Mesenchymal stem cell (in vitro differentiated cells and primary cell): Measurements from ENCODE around the gene CLEC12A.
A peak's percentile ranks its signal among the peaks of the same experiment; 100 is the strongest.

Source experiments
- DNase-seq: peaks from one replicate; pipeline ENCODE4 v3.0.0-alpha.2; 2013
- H2AFZ ChIP-seq: one replicate; pipeline ENCODE4 v1.6.1; 2013; ENCODE audit warnings: low read depth, mild to moderate bottlenecking, control low read depth, inconsistent platforms, low read length, moderate library complexity
- H2AK5ac ChIP-seq: 2 replicates; pipeline ENCODE4 v1.6.1; 2013; ENCODE audit warnings: low read length, moderate library complexity, mild to moderate bottlenecking, inconsistent platforms; ENCODE audit not compliant: severe bottlenecking
- H2BK120ac ChIP-seq: one replicate; pipeline ENCODE4 v1.6.1; 2013; ENCODE audit warnings: low read depth, mild to moderate bottlenecking, inconsistent platforms, low read length, moderate library complexity
- H2BK12ac ChIP-seq, 2 experiments: one replicate each; pipeline ENCODE4 v1.6.1; 2013; ENCODE audit warnings: inconsistent platforms in 2 of 2, low read length in 2 of 2, mild to moderate bottlenecking in 2 of 2, moderate library complexity in 2 of 2, control low read depth in 1 of 2
- H2BK15ac ChIP-seq: one replicate; pipeline ENCODE4 v1.6.1; 2013; ENCODE audit warnings: mild to moderate bottlenecking, low read depth, inconsistent platforms; ENCODE audit not compliant: poor library complexity, severe bottlenecking
- H2BK5ac ChIP-seq: 2 replicates; pipeline ENCODE4 v1.6.1; 2013; ENCODE audit warnings: low read depth, mild to moderate bottlenecking, low read length, control low read depth, inconsistent platforms; ENCODE audit not compliant: poor library complexity, severe bottlenecking
- H3K14ac ChIP-seq, 2 experiments: one replicate each; pipeline ENCODE4 v1.6.1; 2013; ENCODE audit warnings: inconsistent platforms in 2 of 2, low read length in 2 of 2, control low read depth in 1 of 2, mild to moderate bottlenecking in 1 of 2, moderate library complexity in 1 of 2
- H3K18ac ChIP-seq, 2 experiments: one replicate each; pipeline ENCODE4 v1.6.1; 2013; ENCODE audit warnings: inconsistent platforms in 2 of 2, low read length in 2 of 2, control low read depth in 1 of 2, low read depth in 1 of 2, mild to moderate bottlenecking in 1 of 2
- H3K23ac ChIP-seq, 2 experiments: one replicate each; pipeline ENCODE4 v1.6.1; 2013; ENCODE audit warnings: inconsistent platforms in 2 of 2, low read length in 2 of 2, mild to moderate bottlenecking in 2 of 2, moderate library complexity in 2 of 2, control low read depth in 1 of 2
- H3K27ac ChIP-seq: 2 replicates; pipeline ENCODE4 v1.5.1; 2013; ENCODE audit warnings: mild to moderate bottlenecking, moderate library complexity, low read length, control low read depth, inconsistent platforms; ENCODE audit not compliant: poor library complexity, severe bottlenecking
- H3K27me3 ChIP-seq, 2 experiments: 2 replicates each; pipeline versions ENCODE4 v1.6.1 to v1.7.0; 2013; ENCODE audit warnings: low read length in 2 of 2, mild to moderate bottlenecking in 2 of 2, moderate library complexity in 2 of 2, control low read depth in 1 of 2, inconsistent platforms in 1 of 2; ENCODE audit not compliant: control insufficient read depth in 1 of 2, insufficient read depth in 1 of 2
- H3K36me3 ChIP-seq, 2 experiments: 2 replicates each; pipeline versions ENCODE4 v1.6.1 to v1.7.0; 2013; ENCODE audit warnings: low read length in 2 of 2, control low read depth in 1 of 2, inconsistent platforms in 1 of 2, low read depth in 1 of 2, mild to moderate bottlenecking in 1 of 2; ENCODE audit not compliant: insufficient read depth in 2 of 2, control insufficient read depth in 1 of 2
- H3K4ac ChIP-seq, 2 experiments: one replicate each; pipeline ENCODE4 v1.6.1; 2013; ENCODE audit warnings: inconsistent platforms in 2 of 2, low read length in 2 of 2, mild to moderate bottlenecking in 2 of 2, moderate library complexity in 2 of 2, control low read depth in 1 of 2, low read depth in 1 of 2
- H3K4me1 ChIP-seq: 2 replicates; pipeline ENCODE4 v1.6.1; 2013; ENCODE audit warnings: low read depth, low read length, control low read depth; ENCODE audit not compliant: control insufficient read depth, insufficient read depth
- H3K4me2 ChIP-seq: 2 replicates; pipeline ENCODE4 v1.6.1; 2013; ENCODE audit warnings: low read length, mild to moderate bottlenecking, inconsistent platforms; ENCODE audit not compliant: poor library complexity, severe bottlenecking
- H3K4me3 ChIP-seq, 2 experiments: 2 replicates each; pipeline versions ENCODE4 v1.5.1 to v1.7.0; 2013; ENCODE audit warnings: low read length in 2 of 2, mild to moderate bottlenecking in 2 of 2, control low read depth in 1 of 2, low read depth in 1 of 2; ENCODE audit not compliant: insufficient read depth in 1 of 2
- H3K79me1 ChIP-seq: replicated peaks from 2 replicates; pipeline ENCODE4 v1.6.1; 2013; ENCODE audit warnings: mild to moderate bottlenecking, control low read depth, low read length, inconsistent platforms; ENCODE audit not compliant: poor library complexity, severe bottlenecking
- H3K9ac ChIP-seq: 2 replicates; pipeline ENCODE4 v1.7.0; 2013; ENCODE audit warnings: mild to moderate bottlenecking, low read length, moderate library complexity
- H3K9me3 ChIP-seq: 2 replicates; pipeline ENCODE4 v1.7.0; 2013; ENCODE audit warnings: mild to moderate bottlenecking, low read length; ENCODE audit not compliant: control insufficient read depth
- H4K8ac ChIP-seq: one replicate; pipeline ENCODE4 v1.6.1; 2013; ENCODE audit warnings: inconsistent platforms, mild to moderate bottlenecking, low read length, moderate library complexity
- H4K91ac ChIP-seq: one replicate; pipeline ENCODE4 v1.6.1; 2013; ENCODE audit warnings: mild to moderate bottlenecking, low read length, inconsistent platforms
- WGBS: methylation state at CpG from one replicate; pipeline ENCODE4 v1.1.7; 2013; ENCODE audit warnings: mixed read lengths; 5-methylcytosine and 5-hydroxymethylcytosine counted together

Gene CLEC12A

GRCh38 chr12:9935026-9935425, 36.2 kb upstream of the CLEC12A start:
- no peak overlapping the region for H2BK12ac ChIP-seq
- no peak overlapping the region for H3K27ac ChIP-seq
- no peak overlapping the region for H4K8ac ChIP-seq
- H3K9me3 ChIP-seq = no peaks in the 10 kb centered on the region
- H3K36me3 ChIP-seq = no peaks in the 10 kb centered on the region
- H3K18ac ChIP-seq = no peak overlapping the region
- H3K4ac ChIP-seq = no peak overlapping the region
- H2BK120ac ChIP-seq = no peak overlapping the region
- DNase-seq = no peak
- WGBS = 80% methylated on average over 2 of the region's 2 CpGs
- H3K4me3 ChIP-seq = no peak overlapping the region
- H4K91ac ChIP-seq = no peak overlapping the region
- H3K4me2 ChIP-seq = no peak overlapping the region
- no peak overlapping the region for H2AK5ac ChIP-seq
- H3K4me1 ChIP-seq = no peaks in the 10 kb centered on the region
- no peak overlapping the region for H2BK15ac ChIP-seq
- no peak overlapping the region for H3K23ac ChIP-seq
- no peak overlapping the region for H2BK5ac ChIP-seq
- no peak overlapping the region for H3K9ac ChIP-seq
- H3K14ac ChIP-seq = no peak overlapping the region
- no peak overlapping the region for H2AFZ ChIP-seq
- H3K27me3 ChIP-seq = no peaks in the 10 kb centered on the region
- no peaks in the 10 kb centered on the region for H3K79me1 ChIP-seq

GRCh38 chr12:9936591-9936990, 34.6 kb upstream of the CLEC12A start:
- WGBS = 65% methylated on average over 10 of the region's 10 CpGs
- Histone ChIP-seq H2BK120ac (no peak overlapping the region), H2BK15ac (no peak overlapping the region), H2AFZ (no peak overlapping the region), H3K4me1 (no peaks in the 10 kb centered on the region), H3K14ac (no peak overlapping the region), H3K27me3 (no peaks in the 10 kb centered on the region), H3K79me1 (no peaks in the 10 kb centered on the region), H3K4me2 (no peak overlapping the region), H3K23ac (no peak overlapping the region), H3K4me3 (no peak overlapping the region), H4K91ac (no peak overlapping the region), H2BK5ac (no peak overlapping the region), H3K18ac (peak overlapping the region in 1 of 2 experiments; percentile 24), H3K4ac (no peak overlapping the region), H3K9me3 (no peaks in the 10 kb centered on the region), H2AK5ac (no peak overlapping the region), H4K8ac (no peak overlapping the region), H3K27ac (no peak overlapping the region), H3K36me3 (no peaks in the 10 kb centered on the region), H3K9ac (no peak overlapping the region), H2BK12ac (no peak overlapping the region)
- DNase-seq = peak; percentile 61

GRCh38 chr12:9940375-9940774, 30.8 kb upstream of the CLEC12A start:
- no peak overlapping the region for H2BK15ac ChIP-seq
- no peak overlapping the region for H3K9ac ChIP-seq
- H3K27me3 ChIP-seq = peaks cover 8 to 13% of the 10 kb centered on the region in 2 experiments
- H3K4me2 ChIP-seq = no peak overlapping the region
- H3K9me3 ChIP-seq = no peaks in the 10 kb centered on the region
- DNase-seq = peak; percentile 22
- H4K8ac ChIP-seq = no peak overlapping the region
- no peak overlapping the region for H2BK120ac ChIP-seq
- no peak overlapping the region for H3K4me3 ChIP-seq
- no peak overlapping the region for H2AK5ac ChIP-seq
- no peak overlapping the region for H2AFZ ChIP-seq
- no peaks in the 10 kb centered on the region for H3K79me1 ChIP-seq
- H3K27ac ChIP-seq = no peak overlapping the region
- H3K14ac ChIP-seq = no peak overlapping the region
- H3K36me3 ChIP-seq = no peaks in the 10 kb centered on the region
- H2BK5ac ChIP-seq = no peak overlapping the region
- no peak overlapping the region for H4K91ac ChIP-seq
- no peak overlapping the region for H3K18ac ChIP-seq
- H2BK12ac ChIP-seq = no peak overlapping the region
- H3K23ac ChIP-seq = no peak overlapping the region
- no peak overlapping the region for H3K4ac ChIP-seq
- 13% methylated on average over 2 of the region's 2 CpGs for WGBS
- no peaks in the 10 kb centered on the region for H3K4me1 ChIP-seq

GRCh38 chr12:9941838-9942237, 29.4 kb upstream of the CLEC12A start:
- Histone ChIP-seq H3K18ac (no peak overlapping the region), H3K4me2 (no peak overlapping the region), H3K23ac (no peak overlapping the region), H3K36me3 (no peaks in the 10 kb centered on the region), H4K91ac (no peak overlapping the region), H3K4me1 (no peaks in the 10 kb centered on the region), H3K9ac (no peak overlapping the region), H3K4me3 (no peak overlapping the region), H4K8ac (no peak overlapping the region), H3K27ac (no peak overlapping the region), H2BK15ac (no peak overlapping the region), H2AK5ac (no peak overlapping the region), H2BK120ac (no peak overlapping the region), H2BK12ac (no peak overlapping the region), H2BK5ac (no peak overlapping the region), H3K4ac (no peak overlapping the region), H3K79me1 (no peaks in the 10 kb centered on the region), H3K9me3 (no peaks in the 10 kb centered on the region), H3K14ac (no peak overlapping the region), H2AFZ (no peak overlapping the region), H3K27me3 (peaks cover 8 to 13% of the 10 kb centered on the region in 2 experiments)
- WGBS = no CpG with 5 or more reads among the region's 1 CpG
- no peak for DNase-seq
